ENCODE measurements around the gene CREB5.
"Not testable (repeated sequence)": the region's sequence is repeated elsewhere in the genome, so short reads cannot be mapped to it uniquely, and the experiment has no call there.

CREB5 gene

GRCh38 chr7:28392289-28392688 lies 20.0 kb upstream of the CREB5 start:
- Histone ChIP-seq H3K4me1 (ENCODE audit: insufficient read depth, poor library complexity, severe bottlenecking) (peaks cover 7% of the 10 kb centered on the region), H3K27me3 (ENCODE audit: insufficient read depth, poor library complexity, severe bottlenecking) (no peaks in the 10 kb centered on the region), H3K36me3 (ENCODE audit: low read depth) (no peaks in the 10 kb centered on the region), H3K9me3 (ENCODE audit: severe bottlenecking) (no peaks in the 10 kb centered on the region), H3K4me3 (ENCODE audit: severe bottlenecking) (no peak overlapping the region), H3K27ac (ENCODE audit: poor library complexity, severe bottlenecking) (no peak overlapping the region)
- no peak for ATAC-seq (ENCODE audit: low read depth)
- TF ChIP-seq, protein P1, sequence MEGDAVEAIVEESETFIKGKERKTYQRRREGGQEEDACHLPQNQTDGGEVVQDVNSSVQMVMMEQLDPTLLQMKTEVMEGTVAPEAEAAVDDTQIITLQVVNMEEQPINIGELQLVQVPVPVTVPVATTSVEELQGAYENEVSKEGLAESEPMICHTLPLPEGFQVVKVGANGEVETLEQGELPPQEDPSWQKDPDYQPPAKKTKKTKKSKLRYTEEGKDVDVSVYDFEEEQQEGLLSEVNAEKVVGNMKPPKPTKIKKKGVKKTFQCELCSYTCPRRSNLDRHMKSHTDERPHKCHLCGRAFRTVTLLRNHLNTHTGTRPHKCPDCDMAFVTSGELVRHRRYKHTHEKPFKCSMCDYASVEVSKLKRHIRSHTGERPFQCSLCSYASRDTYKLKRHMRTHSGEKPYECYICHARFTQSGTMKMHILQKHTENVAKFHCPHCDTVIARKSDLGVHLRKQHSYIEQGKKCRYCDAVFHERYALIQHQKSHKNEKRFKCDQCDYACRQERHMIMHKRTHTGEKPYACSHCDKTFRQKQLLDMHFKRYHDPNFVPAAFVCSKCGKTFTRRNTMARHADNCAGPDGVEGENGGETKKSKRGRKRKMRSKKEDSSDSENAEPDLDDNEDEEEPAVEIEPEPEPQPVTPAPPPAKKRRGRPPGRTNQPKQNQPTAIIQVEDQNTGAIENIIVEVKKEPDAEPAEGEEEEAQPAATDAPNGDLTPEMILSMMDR (IDR thresholded peaks at IDR 0.05; ENCODE audit: poor library complexity, severe bottlenecking): no peak
- DNase-seq (ENCODE audit: low spot score): no peak

DNA sequence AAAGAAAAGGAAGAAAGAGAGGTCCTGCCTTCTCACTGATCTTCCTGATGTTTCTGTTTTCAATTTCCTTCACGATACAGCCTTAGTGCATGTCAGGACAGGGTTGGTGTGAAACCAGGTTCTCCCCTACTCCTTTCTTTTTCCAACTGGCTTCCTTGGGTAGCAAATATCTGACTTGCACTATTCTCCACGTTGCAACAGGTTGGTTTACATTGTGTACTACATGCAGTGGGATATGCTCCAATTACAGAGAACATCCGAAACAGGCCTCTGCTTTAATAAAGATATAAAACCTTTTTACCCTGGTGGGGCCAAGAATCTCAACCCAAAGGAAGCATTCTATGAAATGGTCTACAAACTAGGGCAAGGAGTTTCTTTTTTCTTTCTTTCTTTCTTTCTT lies 16.9 kb upstream of the CREB5 start:
- Histone ChIP-seq H3K27ac (ENCODE audit: poor library complexity, severe bottlenecking) (no peak overlapping the region), H3K36me3 (ENCODE audit: low read depth) (no peaks in the 10 kb centered on the region), H3K9me3 (ENCODE audit: severe bottlenecking) (no peaks in the 10 kb centered on the region), H3K27me3 (ENCODE audit: insufficient read depth, poor library complexity, severe bottlenecking) (no peaks in the 10 kb centered on the region), H3K4me1 (ENCODE audit: insufficient read depth, poor library complexity, severe bottlenecking) (no peaks in the 10 kb centered on the region), H3K4me3 (ENCODE audit: severe bottlenecking) (no peak overlapping the region)
- TF ChIP-seq, protein P1 (IDR thresholded peaks at IDR 0.05; ENCODE audit: poor library complexity, severe bottlenecking): no peak
- ATAC-seq (ENCODE audit: low read depth): no peak
- no peak for DNase-seq (ENCODE audit: low spot score)

GRCh38 chr7:28395831-28396230 lies 16.5 kb upstream of the CREB5 start:
- Histone ChIP-seq H3K4me1 (ENCODE audit: insufficient read depth, poor library complexity, severe bottlenecking) (no peaks in the 10 kb centered on the region), H3K9me3 (ENCODE audit: severe bottlenecking) (no peaks in the 10 kb centered on the region), H3K36me3 (ENCODE audit: low read depth) (no peaks in the 10 kb centered on the region), H3K27me3 (ENCODE audit: insufficient read depth, poor library complexity, severe bottlenecking) (no peaks in the 10 kb centered on the region), H3K4me3 (ENCODE audit: severe bottlenecking) (no peak overlapping the region), H3K27ac (ENCODE audit: poor library complexity, severe bottlenecking) (no peak overlapping the region)
- TF ChIP-seq, protein P1 (IDR thresholded peaks at IDR 0.05; ENCODE audit: poor library complexity, severe bottlenecking): no peak
- no peak for DNase-seq (ENCODE audit: low spot score)
- no peak for ATAC-seq (ENCODE audit: low read depth)

DNA sequence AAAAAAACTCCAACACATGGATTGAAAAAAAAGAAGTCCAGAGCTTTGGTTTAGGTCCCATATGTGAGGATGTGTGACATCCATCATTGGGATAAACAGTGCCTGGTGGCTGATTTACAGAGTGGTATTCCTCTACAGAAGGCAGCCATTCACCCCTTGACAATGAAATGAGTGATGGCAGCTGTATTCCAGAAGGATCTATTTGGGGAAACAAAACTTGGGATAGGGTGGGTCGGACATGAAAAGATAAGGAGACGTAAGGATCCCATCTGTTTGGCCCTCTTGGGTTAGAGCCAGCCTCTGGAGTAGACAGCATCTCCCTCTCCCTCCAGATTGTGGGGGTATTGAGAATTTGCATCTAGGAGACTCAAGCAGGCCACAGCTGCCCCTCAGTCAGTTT lies 15.2 kb upstream of the CREB5 start:
- Histone ChIP-seq H3K4me3 (ENCODE audit: severe bottlenecking) (no peak overlapping the region), H3K27me3 (ENCODE audit: insufficient read depth, poor library complexity, severe bottlenecking) (no peaks in the 10 kb centered on the region), H3K27ac (ENCODE audit: poor library complexity, severe bottlenecking) (no peak overlapping the region), H3K9me3 (ENCODE audit: severe bottlenecking) (no peaks in the 10 kb centered on the region), H3K4me1 (ENCODE audit: insufficient read depth, poor library complexity, severe bottlenecking) (no peaks in the 10 kb centered on the region), H3K36me3 (ENCODE audit: low read depth) (no peaks in the 10 kb centered on the region)
- ATAC-seq (ENCODE audit: low read depth) (no peak), DNase-seq (ENCODE audit: low spot score) (no peak)
- TF ChIP-seq, protein P1 (IDR thresholded peaks at IDR 0.05; ENCODE audit: poor library complexity, severe bottlenecking): no peak

- Histone ChIP-seq H3K36me3 (ENCODE audit: low read depth) (no peaks in the 10 kb centered on the region), H3K4me3 (ENCODE audit: severe bottlenecking) (no peak overlapping the region), H3K9me3 (ENCODE audit: severe bottlenecking) (no peaks in the 10 kb centered on the region), H3K27ac (ENCODE audit: poor library complexity, severe bottlenecking) (no peak overlapping the region), H3K27me3 (ENCODE audit: insufficient read depth, poor library complexity, severe bottlenecking) (no peaks in the 10 kb centered on the region), H3K4me1 (ENCODE audit: insufficient read depth, poor library complexity, severe bottlenecking) (peaks cover 4% of the 10 kb centered on the region)
- DNase-seq (ENCODE audit: low spot score) (no peak), ATAC-seq (ENCODE audit: low read depth) (no peak)
- TF ChIP-seq, protein P1 (IDR thresholded peaks at IDR 0.05; ENCODE audit: poor library complexity, severe bottlenecking): no peak
Observed at GRCh38 chr7:28400838-28401360, 11.4 kb upstream of the CREB5 start.

DNA sequence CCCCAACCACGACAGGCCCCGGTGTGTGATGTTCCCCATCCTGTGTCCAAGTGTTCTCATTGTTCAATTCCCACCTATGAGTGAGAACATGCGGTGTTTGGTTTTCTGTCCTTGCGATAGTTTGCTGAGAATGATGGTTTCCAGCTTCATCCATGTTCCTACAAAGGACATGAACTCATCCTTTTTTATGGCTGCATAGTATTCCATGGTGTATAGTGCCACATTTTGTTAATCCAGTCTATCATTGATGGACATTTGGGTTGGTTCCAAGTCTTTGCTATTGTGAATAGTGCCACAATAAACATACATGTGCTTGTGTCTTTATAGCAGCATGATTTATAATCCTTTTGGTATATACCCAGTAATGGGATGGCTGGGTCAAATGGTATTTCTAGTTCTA lies 10.8 kb upstream of the CREB5 start:
- not testable (repeated sequence) for H3K4me3 ChIP-seq (ENCODE audit: severe bottlenecking); H3K9me3 ChIP-seq (ENCODE audit: severe bottlenecking); DNase-seq (ENCODE audit: low spot score); ATAC-seq (ENCODE audit: low read depth); H3K27me3 ChIP-seq (ENCODE audit: insufficient read depth, poor library complexity, severe bottlenecking); H3K27ac ChIP-seq (ENCODE audit: poor library complexity, severe bottlenecking); H3K36me3 ChIP-seq (ENCODE audit: low read depth); H3K4me1 ChIP-seq (ENCODE audit: insufficient read depth, poor library complexity, severe bottlenecking)

Data from RWPE2 (cell line).